ENCODE results near the gene KDF1.
A peak's percentile ranks its signal among the peaks of the same experiment; 100 is the strongest.
"Not testable (repeated sequence)": the region's sequence is repeated elsewhere in the genome, so short reads cannot be mapped to it uniquely, and the experiment has no call there.

The KDF1 gene

GRCh38 chr1:26953374-26953773 lies 6.9 kb downstream of the KDF1 start:
- DNase-seq = no peak

GRCh38 chr1:26951821-26952497 lies 8.3 kb downstream of the KDF1 start:
- DNase-seq = no peak

DNA sequence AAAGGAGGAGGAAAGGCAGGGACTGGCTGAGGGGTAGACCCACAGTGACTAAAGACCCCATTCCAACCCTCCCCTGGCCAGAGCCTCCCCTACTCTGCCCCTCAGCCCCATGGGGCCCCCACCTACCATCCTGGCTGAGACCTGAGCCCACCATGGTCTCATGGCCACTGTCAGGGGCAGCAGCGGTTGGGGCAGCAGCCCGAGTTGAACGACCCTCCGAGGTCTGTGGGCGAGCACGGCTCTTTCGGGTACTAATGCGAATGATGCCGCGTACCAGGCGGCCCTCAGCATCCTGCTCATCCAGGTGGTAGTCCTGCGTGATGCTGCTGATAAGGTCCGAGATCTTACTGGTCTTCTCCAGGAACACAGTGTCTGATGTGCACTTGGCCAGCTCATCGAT lies 9.1 kb downstream of the KDF1 start:
- no peak for DNase-seq

GRCh38 chr1:26950602-26951001 lies 9.7 kb downstream of the KDF1 start:
- DNase-seq = no peak

DNA sequence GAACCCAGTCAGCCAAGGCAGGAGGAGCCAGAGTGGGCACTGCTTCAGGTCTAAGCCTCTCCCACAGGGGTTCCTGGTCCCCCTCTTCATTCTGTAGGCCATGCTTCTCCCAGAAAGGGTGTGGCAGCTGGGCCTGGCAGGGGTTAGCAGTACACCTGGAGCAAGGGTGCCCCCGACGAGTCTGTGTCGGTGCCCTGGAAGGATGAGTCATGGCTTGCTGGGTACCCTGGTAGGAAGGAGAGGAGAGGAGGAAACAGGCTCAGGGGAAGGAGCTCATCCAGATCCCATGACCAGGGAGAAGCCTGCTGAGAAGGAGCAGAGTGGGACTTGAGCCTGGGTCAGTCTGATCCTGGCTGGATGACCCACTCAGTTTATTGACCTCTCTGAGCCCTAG lies 10.3 kb downstream of the KDF1 start:
- DNase-seq = no peak

DNA sequence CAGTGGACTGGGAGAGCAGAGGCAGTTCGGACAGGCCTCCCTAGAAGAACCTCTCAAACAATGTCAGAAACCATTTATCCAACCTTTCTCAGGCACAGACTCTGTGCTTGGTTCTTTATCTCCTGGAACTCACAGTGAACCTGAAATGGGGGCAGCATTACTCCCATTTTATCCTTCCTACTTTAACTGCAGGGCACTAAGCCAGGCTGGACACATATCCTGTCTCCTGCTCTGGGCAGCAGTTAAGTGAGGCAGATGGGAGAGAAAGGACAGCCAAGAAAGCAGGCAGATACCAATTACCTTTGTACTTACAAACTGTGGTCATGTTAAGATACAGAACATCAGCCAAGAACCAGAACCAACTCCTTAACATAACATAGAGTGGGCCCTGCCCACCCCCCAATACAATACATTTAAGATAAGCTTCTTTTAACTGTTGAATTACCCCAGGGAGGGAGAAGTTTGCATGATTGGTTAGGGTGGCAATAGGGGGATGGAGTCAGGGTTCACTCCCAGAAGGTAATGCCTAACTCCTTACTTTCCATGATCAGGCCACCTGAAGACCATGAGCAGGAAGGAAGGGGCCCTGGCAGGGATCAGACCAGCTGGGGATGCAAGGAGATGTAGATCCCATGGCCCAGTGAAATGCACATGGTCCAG lies 10.9 kb downstream of the KDF1 start:
- DNase-seq = no peak

DNA sequence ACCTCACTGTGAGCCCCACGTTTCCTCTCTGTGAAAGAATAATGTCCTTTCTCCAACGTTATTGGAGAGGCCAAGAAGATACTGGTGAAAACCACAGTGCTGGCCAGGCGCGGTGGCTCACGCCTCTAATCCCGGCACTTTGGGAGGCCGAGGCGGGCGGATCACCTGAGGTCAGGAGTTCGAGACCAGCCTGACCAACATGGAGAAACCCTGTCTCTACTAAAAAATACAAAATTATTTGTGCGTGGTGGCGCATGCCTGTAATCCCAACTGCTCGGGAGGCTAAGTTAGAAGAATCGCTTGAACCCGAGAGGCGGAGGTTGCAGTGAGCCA lies 11.6 kb downstream of the KDF1 start:
- not testable (repeated sequence) for DNase-seq

GRCh38 chr1:26946270-26946669 lies 14.0 kb downstream of the KDF1 start:
- DNase-seq = no peak

DNA sequence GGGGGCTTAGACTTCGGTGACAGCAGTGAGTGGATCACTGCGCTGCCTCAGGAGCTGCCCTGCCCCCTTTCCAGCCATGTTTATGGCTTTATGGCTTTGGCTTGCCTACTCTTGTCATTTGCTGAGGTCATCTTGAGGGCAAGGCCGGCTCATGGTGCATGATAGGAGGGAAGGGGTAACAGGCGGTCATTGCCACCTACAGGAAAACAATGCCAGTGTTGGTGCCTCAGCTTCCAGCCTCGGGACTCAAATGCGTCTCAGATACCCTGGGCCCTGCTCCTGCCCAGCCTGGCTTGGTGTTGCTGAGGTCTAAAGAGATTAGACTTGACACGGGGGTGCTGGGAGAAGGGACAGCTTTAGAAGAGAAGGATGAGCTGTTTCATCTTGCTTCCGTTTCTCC lies 14.5 kb downstream of the KDF1 start:
- no peak for DNase-seq

DNA sequence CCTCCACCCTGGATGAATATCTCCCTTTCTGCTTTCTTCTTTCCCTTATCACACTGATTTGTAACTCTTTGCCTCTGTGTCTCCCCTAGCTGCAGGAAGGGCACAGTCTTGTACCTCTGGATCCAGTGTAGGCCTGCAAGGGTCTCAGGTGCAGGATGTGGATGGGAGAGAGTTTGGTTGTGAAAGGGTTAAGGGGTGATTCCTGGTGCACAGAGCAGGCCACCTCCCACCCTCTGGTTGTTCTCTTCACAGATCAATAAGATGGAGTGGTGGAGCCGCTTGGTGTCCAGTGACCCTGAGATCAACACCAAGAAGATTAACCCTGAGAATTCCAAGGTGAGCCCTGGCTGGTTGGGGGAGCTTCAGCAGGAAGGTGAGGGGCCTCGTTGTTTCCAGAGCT lies 15.1 kb downstream of the KDF1 start:
- no peak for DNase-seq

DNA sequence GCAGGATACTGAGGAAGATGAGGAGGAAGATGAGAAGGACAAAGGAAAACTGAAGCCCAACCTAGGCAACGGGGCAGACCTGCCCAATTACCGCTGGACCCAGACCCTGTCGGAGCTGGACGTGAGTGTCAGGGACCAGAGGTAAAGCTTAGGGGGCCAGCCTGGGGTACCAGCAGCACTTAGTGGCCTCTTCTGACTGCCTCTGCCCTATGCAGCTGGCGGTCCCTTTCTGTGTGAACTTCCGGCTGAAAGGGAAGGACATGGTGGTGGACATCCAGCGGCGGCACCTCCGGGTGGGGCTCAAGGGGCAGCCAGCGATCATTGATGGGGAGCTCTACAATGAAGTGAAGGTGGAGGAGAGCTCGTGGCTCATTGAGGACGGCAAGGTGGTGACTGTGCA lies 17.6 kb downstream of the KDF1 start:
- DNase-seq = no peak

- DNase-seq = no peak
Observed at GRCh38 chr1:26941311-26941710, 19.0 kb downstream of the KDF1 start.

GRCh38 chr1:26938659-26939025 lies 21.6 kb downstream of the KDF1 start:
- DNase-seq = no peak

DNA sequence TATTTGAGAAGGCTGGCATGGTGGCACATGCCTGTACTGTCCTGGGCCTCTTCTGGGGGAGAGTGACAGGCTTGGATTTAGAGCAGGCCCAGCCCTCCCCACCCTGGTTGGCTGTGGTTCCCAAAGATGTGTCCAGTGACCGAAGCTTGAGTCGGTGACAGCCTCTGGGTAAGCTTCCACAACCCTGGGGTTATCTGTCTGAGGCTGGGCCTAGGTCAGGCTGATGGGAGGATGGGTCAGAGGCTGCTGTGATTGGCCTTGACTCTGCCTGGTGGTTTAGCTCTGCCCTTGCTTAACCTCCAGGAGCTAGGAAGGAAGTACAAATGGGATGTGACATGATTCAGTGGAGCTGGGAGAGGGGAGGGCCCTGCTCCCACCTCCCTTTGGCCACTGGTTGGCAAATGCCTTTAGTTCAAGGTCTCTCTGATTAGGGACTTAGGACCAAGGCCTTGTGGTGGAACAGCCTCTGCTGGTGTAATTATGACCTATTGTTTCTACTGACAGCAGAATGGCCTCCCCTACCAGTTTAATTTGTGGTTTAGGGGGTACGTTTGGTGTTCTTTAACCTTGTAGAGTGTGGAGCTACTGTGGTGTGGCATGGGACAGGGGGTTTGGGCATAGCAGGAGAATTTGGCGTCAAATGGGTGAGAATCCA lies 22.1 kb downstream of the KDF1 start:
- no peak for DNase-seq

GRCh38 chr1:26936823-26937222 lies 23.4 kb downstream of the KDF1 start:
- no peak for DNase-seq

DNA sequence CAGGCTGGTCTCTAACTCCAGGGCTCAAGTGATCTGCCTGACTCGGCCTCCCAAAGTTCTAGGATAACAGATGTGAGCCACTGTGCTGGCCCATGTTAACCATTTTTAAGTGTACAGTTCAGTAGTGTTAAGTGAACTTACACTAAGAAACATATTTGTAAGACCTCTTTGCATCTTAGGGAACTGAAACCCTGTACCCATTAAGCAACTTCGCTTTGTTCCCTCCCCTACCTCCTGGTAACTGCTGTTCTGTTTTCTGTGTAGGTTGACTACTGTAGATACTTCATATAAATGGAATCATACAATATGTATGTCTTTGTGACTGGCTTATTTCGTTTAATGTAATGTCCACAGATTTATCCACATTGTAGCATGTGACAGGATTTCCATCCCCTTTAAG lies 27.7 kb downstream of the KDF1 start:
- DNase-seq = no peak

- DNase-seq = no peak
Observed at GRCh38 chr1:26923711-26924110, 36.6 kb downstream of the KDF1 start.

GRCh38 chr1:26922901-26923300 lies 37.4 kb downstream of the KDF1 start:
- DNase-seq = no peak

- no peak for DNase-seq
Observed at GRCh38 chr1:26922431-26922729, 37.9 kb downstream of the KDF1 start.

GRCh38 chr1:26921540-26922430 lies 38.5 kb downstream of the KDF1 start, which contains the start of gene NUDC:
NUDC (plus strand) TSS chr1:26921743; CDS start chr1:26921849, 106 bp downstream.
- peak; percentile 93 for DNase-seq

DNA sequence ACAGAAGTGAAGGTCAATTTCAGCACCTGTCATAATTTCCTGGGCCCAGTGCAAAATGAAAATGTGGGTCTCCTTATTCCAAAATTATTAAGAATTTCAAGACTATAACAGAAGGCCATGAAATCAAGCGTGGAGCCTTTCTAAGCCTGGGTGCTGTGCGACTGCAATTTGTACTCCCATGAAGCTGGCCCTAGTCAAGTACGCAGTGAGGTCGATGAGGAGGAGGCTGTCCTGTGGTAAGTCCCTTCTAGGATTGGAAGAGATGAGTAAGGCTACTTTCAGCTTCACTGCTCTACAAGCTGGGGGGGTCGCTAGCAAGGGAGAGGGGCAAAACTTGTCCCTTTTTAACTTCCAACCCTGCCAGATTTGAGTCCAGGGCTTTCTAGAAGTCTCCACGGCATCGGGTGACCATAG lies 39.1 kb downstream of the KDF1 start:
- DNase-seq = no peak

- no peak for DNase-seq
Observed at GRCh38 chr1:26915204-26915842, 44.9 kb downstream of the KDF1 start.

All from activated CD8-positive, alpha-beta memory T cell treated with anti-CD3 and anti-CD28 coated beads, Interleukin-2, amount 50 U/mL, for 4 hours (primary cell).